Neutrophil (primary cell): Measurements from ENCODE around the gene RNF4.
"Not testable (repeated sequence)": the region's sequence is repeated elsewhere in the genome, so short reads cannot be mapped to it uniquely, and the experiment has no call there.

Experiments
- H3K27ac ChIP-seq: fragments of 200-600 bp; sonication (generic); 2 replicates; pipeline ENCODE4 v1.5.1; 2016; ENCODE audit warnings: mild to moderate bottlenecking, moderate library complexity
- H3K27me3 ChIP-seq: fragments of 200-600 bp; sonication (generic); 2 replicates; pipeline ENCODE4 v1.6.0; 2016; ENCODE audit warnings: mild to moderate bottlenecking
- H3K36me3 ChIP-seq: fragments of 200-600 bp; sonication (generic); 2 replicates; pipeline ENCODE4 v1.5.1; 2017
- H3K4me1 ChIP-seq, 2 experiments: fragments of 200-600 bp in 1 of 2; sonication (generic) in 1 of 2; 1 replicate in 1 of 2; 2 replicates in 1 of 2; pipeline versions ENCODE4 v1.5.1 to v1.6.1; 2013 to 2016; ENCODE audit warnings: low read depth in 1 of 2, low read length in 1 of 2, mild to moderate bottlenecking in 1 of 2, moderate library complexity in 1 of 2; ENCODE audit not compliant: control insufficient read depth in 1 of 2, insufficient read depth in 1 of 2
- H3K4me3 ChIP-seq, 2 experiments: fragments of 200-600 bp in 1 of 2; sonication (generic) in 1 of 2; 1 replicate in 1 of 2; 2 replicates in 1 of 2; pipeline ENCODE4 v1.5.1; 2013 to 2016; ENCODE audit warnings: low read depth in 1 of 2, low read length in 1 of 2, mild to moderate bottlenecking in 1 of 2, moderate library complexity in 1 of 2
- H3K9me3 ChIP-seq: fragments of 200-600 bp; sonication (generic); 2 replicates; pipeline ENCODE4 v1.5.1; 2016
- CTCF ChIP-seq: fragments of 200-600 bp; sonication (generic); IDR thresholded peaks from 2 replicates; pipeline ENCODE4 v1.5.1; 2016; ENCODE audit warnings: antibody characterized with exemption

The RNF4 gene

GRCh38 chr4:2428496-2429213 is 40.3 kb upstream of the RNF4 start:
- no peak overlapping the region for H3K27ac ChIP-seq
- no peaks in the 10 kb centered on the region for H3K4me1 ChIP-seq
- no peaks in the 10 kb centered on the region for H3K27me3 ChIP-seq
- no peaks in the 10 kb centered on the region for H3K36me3 ChIP-seq
- no peaks in the 10 kb centered on the region for H3K9me3 ChIP-seq
- TF ChIP-seq CTCF = no peak
- no peak overlapping the region for H3K4me3 ChIP-seq

- not testable (repeated sequence) for H3K27ac ChIP-seq, H3K4me3 ChIP-seq, H3K36me3 ChIP-seq, H3K4me1 ChIP-seq, H3K9me3 ChIP-seq, H3K27me3 ChIP-seq
These were observed 38.8 kb upstream of the RNF4 start for GRCh38 chr4:2429945-2430757.

- Histone ChIP-seq H3K9me3 (no peaks in the 10 kb centered on the region), H3K36me3 (no peaks in the 10 kb centered on the region), H3K4me1 (no peaks in the 10 kb centered on the region), H3K27me3 (no peaks in the 10 kb centered on the region), H3K27ac (no peak overlapping the region), H3K4me3 (no peak overlapping the region)
- TF ChIP-seq CTCF = no peak
These were observed 36.9 kb upstream of the RNF4 start for GRCh38 chr4:2432004-2432403.

- H3K9me3 ChIP-seq = no peaks in the 10 kb centered on the region
- H3K27me3 ChIP-seq = no peaks in the 10 kb centered on the region
- no peak overlapping the region for H3K27ac ChIP-seq
- no peak for TF ChIP-seq CTCF
- H3K4me3 ChIP-seq = no peak overlapping the region
- no peaks in the 10 kb centered on the region for H3K36me3 ChIP-seq
- H3K4me1 ChIP-seq = no peaks in the 10 kb centered on the region
These were observed 35.8 kb upstream of the RNF4 start for GRCh38 chr4:2432991-2433530.

GRCh38 chr4:2433609-2434350 is 35.1 kb upstream of the RNF4 start:
- TF ChIP-seq CTCF = no peak
- Histone ChIP-seq H3K4me1 (no peaks in the 10 kb centered on the region), H3K27me3 (no peaks in the 10 kb centered on the region), H3K4me3 (no peak overlapping the region), H3K27ac (no peak overlapping the region), H3K9me3 (no peaks in the 10 kb centered on the region), H3K36me3 (no peaks in the 10 kb centered on the region)
